Neutrophil (primary cell): ENCODE measurements around the gene GPR176.

Source experiments
- H3K27ac ChIP-seq: fragments of 200-600 bp; sonication (generic); 2 replicates; pipeline ENCODE4 v1.5.1; 2016; ENCODE audit warnings: mild to moderate bottlenecking, moderate library complexity
- H3K27me3 ChIP-seq: fragments of 200-600 bp; sonication (generic); 2 replicates; pipeline ENCODE4 v1.6.0; 2016; ENCODE audit warnings: mild to moderate bottlenecking
- H3K36me3 ChIP-seq: fragments of 200-600 bp; sonication (generic); 2 replicates; pipeline ENCODE4 v1.5.1; 2017
- H3K4me1 ChIP-seq, 2 experiments: fragments of 200-600 bp in 1 of 2; sonication (generic) in 1 of 2; 1 replicate in 1 of 2; 2 replicates in 1 of 2; pipeline versions ENCODE4 v1.5.1 to v1.6.1; 2013 to 2016; ENCODE audit warnings: low read depth in 1 of 2, low read length in 1 of 2, mild to moderate bottlenecking in 1 of 2, moderate library complexity in 1 of 2; ENCODE audit not compliant: control insufficient read depth in 1 of 2, insufficient read depth in 1 of 2
- H3K4me3 ChIP-seq, 2 experiments: fragments of 200-600 bp in 1 of 2; sonication (generic) in 1 of 2; 1 replicate in 1 of 2; 2 replicates in 1 of 2; pipeline ENCODE4 v1.5.1; 2013 to 2016; ENCODE audit warnings: low read depth in 1 of 2, low read length in 1 of 2, mild to moderate bottlenecking in 1 of 2, moderate library complexity in 1 of 2
- H3K9me3 ChIP-seq: fragments of 200-600 bp; sonication (generic); 2 replicates; pipeline ENCODE4 v1.5.1; 2016
- TF ChIP-seq, protein P1 (sequence below): fragments of 200-600 bp; sonication (generic); IDR thresholded peaks from 2 replicates; pipeline ENCODE4 v1.5.1; 2016; ENCODE audit warnings: antibody characterized with exemption

Gene GPR176

DNA sequence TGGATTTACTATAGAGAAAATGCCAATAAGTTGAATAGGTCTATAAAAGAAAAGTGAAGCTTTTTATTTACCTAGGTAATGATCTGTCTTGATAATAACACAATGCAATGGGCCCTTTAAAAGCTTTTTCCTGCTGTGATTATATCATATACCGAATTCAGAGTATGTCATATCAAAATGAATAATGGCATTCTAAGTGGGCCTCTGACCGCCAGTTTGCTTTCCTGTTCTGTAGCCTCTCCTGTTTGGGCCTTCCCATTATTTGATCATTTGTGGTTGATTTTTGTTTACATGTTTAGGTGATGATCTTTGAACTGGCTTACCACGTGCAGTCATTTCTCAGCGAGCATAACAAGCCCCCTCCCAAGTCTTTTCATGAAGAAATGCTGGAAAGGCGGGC lies 28.8 kb upstream of the GPR176 start:
- no peaks in the 10 kb centered on the region for H3K9me3 ChIP-seq
- H3K4me1 ChIP-seq: no peaks in the 10 kb centered on the region
- TF ChIP-seq, protein P1, sequence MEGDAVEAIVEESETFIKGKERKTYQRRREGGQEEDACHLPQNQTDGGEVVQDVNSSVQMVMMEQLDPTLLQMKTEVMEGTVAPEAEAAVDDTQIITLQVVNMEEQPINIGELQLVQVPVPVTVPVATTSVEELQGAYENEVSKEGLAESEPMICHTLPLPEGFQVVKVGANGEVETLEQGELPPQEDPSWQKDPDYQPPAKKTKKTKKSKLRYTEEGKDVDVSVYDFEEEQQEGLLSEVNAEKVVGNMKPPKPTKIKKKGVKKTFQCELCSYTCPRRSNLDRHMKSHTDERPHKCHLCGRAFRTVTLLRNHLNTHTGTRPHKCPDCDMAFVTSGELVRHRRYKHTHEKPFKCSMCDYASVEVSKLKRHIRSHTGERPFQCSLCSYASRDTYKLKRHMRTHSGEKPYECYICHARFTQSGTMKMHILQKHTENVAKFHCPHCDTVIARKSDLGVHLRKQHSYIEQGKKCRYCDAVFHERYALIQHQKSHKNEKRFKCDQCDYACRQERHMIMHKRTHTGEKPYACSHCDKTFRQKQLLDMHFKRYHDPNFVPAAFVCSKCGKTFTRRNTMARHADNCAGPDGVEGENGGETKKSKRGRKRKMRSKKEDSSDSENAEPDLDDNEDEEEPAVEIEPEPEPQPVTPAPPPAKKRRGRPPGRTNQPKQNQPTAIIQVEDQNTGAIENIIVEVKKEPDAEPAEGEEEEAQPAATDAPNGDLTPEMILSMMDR: no peak
- H3K27me3 ChIP-seq: no peaks in the 10 kb centered on the region
- peaks cover 72% of the 10 kb centered on the region for H3K36me3 ChIP-seq
- no peak overlapping the region for H3K27ac ChIP-seq
- H3K4me3 ChIP-seq: no peak overlapping the region

DNA sequence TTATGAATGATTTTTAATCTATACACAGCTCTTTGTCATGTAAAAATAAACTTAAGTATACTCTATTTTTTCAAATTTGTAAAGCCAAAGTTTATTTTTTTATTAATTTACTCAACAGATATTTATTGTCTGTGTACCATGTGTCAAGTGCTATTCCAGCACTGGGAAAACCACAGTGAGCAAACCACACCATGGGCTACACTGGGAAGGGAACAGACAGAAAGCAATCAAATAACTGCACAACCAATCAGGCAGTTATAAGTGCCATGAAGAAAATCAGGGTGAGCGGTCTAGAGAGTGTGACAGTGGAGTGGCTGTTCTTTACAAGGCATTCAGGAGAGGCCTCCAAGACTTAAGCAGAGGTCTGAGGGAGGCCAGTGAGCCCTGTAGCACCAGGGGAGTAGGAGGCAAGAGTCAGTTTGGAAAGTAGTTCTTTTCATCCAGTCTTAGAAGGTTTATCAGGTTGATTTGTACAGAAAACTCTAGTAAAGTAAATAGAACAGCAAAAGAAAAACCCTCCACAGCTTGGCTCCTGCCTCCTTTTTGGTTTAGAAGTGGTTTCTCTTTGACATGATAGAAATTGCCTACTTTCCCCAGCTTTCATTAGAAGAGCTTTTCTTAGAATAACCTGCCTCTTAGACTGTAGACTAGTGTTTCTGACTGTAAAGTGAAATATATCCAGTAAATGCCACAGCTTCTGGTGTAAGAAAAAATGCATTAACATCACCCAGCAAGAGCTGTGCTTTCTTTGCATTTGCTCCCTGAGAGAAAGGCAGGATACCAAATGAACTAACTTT lies 27.5 kb upstream of the GPR176 start:
- H3K9me3 ChIP-seq: no peaks in the 10 kb centered on the region
- no peaks in the 10 kb centered on the region for H3K4me1 ChIP-seq
- H3K4me3 ChIP-seq: no peak overlapping the region
- H3K36me3 ChIP-seq: peaks cover 70% of the 10 kb centered on the region
- H3K27ac ChIP-seq: no peak overlapping the region
- H3K27me3 ChIP-seq: no peaks in the 10 kb centered on the region
- TF ChIP-seq, protein P1: no peak

DNA sequence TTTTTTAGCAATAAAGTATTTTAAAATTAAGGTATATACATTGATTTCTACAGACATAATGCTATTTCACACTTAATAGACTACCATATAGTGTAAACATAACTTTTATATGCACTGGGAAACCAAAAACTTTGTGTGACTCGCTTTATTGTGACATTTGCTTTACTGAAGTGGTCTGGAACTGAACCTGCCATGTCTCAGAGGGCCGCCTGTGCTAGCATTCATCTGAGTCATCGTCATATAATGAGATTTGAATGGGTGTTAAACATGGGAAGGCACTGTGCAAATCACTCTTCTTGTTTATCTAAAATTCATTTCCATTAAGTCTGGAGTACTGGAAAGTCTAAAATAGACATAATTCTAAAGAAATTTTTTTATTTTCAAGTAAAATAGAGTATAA lies 26.8 kb upstream of the GPR176 start:
- H3K36me3 ChIP-seq: peaks cover 68% of the 10 kb centered on the region
- no peaks in the 10 kb centered on the region for H3K9me3 ChIP-seq
- no peak overlapping the region for H3K4me3 ChIP-seq
- H3K27me3 ChIP-seq: no peaks in the 10 kb centered on the region
- no peaks in the 10 kb centered on the region for H3K4me1 ChIP-seq
- H3K27ac ChIP-seq: no peak overlapping the region
- TF ChIP-seq, protein P1: no peak

DNA sequence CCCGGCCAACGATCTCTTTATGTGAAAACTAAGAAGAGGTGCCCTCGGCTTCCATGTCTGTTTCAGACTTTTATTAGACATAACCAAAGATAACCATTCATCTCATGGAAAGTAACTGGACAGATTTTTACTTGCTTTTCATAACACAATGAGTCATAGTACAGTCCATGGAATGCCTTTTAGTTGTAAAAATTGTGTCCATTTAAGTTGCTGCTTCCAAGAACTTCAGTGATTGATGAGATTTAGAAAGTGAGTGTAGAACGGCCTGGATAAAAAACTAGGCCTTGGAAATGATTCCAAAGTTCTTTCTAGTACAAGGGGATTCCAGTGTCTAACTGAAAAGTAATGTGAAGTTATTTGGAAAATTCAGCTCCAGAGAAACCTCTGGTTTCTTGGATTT lies 24.7 kb upstream of the GPR176 start:
- Histone ChIP-seq H3K36me3 (peaks cover 62% of the 10 kb centered on the region), H3K4me3 (no peak overlapping the region), H3K9me3 (no peaks in the 10 kb centered on the region), H3K27me3 (no peaks in the 10 kb centered on the region), H3K27ac (no peak overlapping the region), H3K4me1 (no peaks in the 10 kb centered on the region)
- TF ChIP-seq, protein P1: no peak

DNA sequence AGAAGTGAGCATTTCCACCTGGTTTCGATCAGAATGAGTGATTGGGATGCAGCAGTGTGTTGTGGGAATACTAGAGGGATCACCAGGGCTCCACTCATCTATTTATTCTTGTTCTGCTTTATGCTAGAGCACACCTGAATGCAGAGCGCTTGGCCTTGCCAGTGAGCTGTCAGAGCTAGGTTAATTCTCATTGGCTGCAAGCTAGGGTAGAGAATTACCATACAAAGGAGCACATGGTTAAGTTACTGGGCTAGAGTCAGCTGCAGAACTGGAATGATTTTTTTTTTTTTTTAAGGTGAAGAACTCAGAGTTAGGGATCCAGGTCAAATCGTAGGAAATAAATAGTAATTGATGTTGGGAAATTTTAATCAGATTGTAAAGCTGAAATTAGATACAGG lies 22.7 kb upstream of the GPR176 start:
- TF ChIP-seq, protein P1: no peak
- H3K4me1 ChIP-seq: no peaks in the 10 kb centered on the region
- H3K27ac ChIP-seq: no peak overlapping the region
- no peaks in the 10 kb centered on the region for H3K27me3 ChIP-seq
- no peak overlapping the region for H3K4me3 ChIP-seq
- H3K36me3 ChIP-seq: peaks cover 55% of the 10 kb centered on the region
- H3K9me3 ChIP-seq: no peaks in the 10 kb centered on the region
